HG03571 (cell line): Measurements from ENCODE around the gene ING1.
"Not testable (repeated sequence)": the region's sequence is repeated elsewhere in the genome, so short reads cannot be mapped to it uniquely, and the experiment has no call there.

Experiments used
- ATAC-seq: cut with Tn5 transposase; IDR thresholded peaks from one replicate; pipeline ENCODE4 v1.9.1; 2021; ENCODE audit not compliant: unreplicated experiment

ING1 gene

GRCh38 chr13:110690516-110690915 is 23.0 kb upstream of the ING1 start:
- no peak for ATAC-seq

- ATAC-seq, result not testable (repeated sequence)
Observed at GRCh38 chr13:110695774-110696173, 17.7 kb upstream of the ING1 start.

- no peak for ATAC-seq
Observed at GRCh38 chr13:110696776-110697175, 16.7 kb upstream of the ING1 start.

- no peak for ATAC-seq
Observed at GRCh38 chr13:110697842-110698241, 15.7 kb upstream of the ING1 start.

GRCh38 chr13:110698689-110699088 is 14.8 kb upstream of the ING1 start:
- peak; percentile 54 for ATAC-seq

GRCh38 chr13:110699148-110700145 is 14.1 kb upstream of the ING1 start:
- ATAC-seq, result no peak

- no peak for ATAC-seq
Observed at GRCh38 chr13:110700186-110700585, 13.3 kb upstream of the ING1 start.

- no peak for ATAC-seq
Observed at GRCh38 chr13:110700641-110701040, 12.9 kb upstream of the ING1 start.

- ATAC-seq, result not testable (repeated sequence)
Observed at GRCh38 chr13:110701061-110701460, 12.4 kb upstream of the ING1 start.

GRCh38 chr13:110702089-110702488 is 11.4 kb upstream of the ING1 start:
- no peak for ATAC-seq

- ATAC-seq, result no peak
Observed at GRCh38 chr13:110702591-110703526, 10.6 kb upstream of the ING1 start.

- ATAC-seq, result no peak
Observed at GRCh38 chr13:110705356-110705825, 8.1 kb upstream of the ING1 start.

- ATAC-seq, result peak; percentile 97
Observed at GRCh38 chr13:110705826-110706569, 7.5 kb upstream of the ING1 start, which contains the start of gene CARS2. Gene CARS2 (minus strand): TSS chr13:110706116. CDS start chr13:110706093, 23 bp downstream.

- ATAC-seq, result no peak
Observed at GRCh38 chr13:110706570-110707372, 6.7 kb upstream of the ING1 start.

- peak; percentile 26 for ATAC-seq
Observed at GRCh38 chr13:110712081-110712848, 1.2 kb upstream of the ING1 start.

- ATAC-seq, result peak; percentile 49
Observed at GRCh38 chr13:110712849-110713641, 455 bp upstream of the ING1 start.

GRCh38 chr13:110713981-110714796 is 689 bp downstream of the ING1 start:
- ATAC-seq, result no peak
